HG03060 (cell line): Measurements from ENCODE around the gene CLIP2.
"Not testable (repeated sequence)": the region's sequence is repeated elsewhere in the genome, so short reads cannot be mapped to it uniquely, and the experiment has no call there.

Source experiments
- ATAC-seq: cut with Tn5 transposase; IDR thresholded peaks from one replicate; pipeline ENCODE4 v1.9.1; 2021; ENCODE audit warnings: low read depth, moderate number of reproducible peaks; ENCODE audit not compliant: unreplicated experiment

Gene CLIP2

DNA sequence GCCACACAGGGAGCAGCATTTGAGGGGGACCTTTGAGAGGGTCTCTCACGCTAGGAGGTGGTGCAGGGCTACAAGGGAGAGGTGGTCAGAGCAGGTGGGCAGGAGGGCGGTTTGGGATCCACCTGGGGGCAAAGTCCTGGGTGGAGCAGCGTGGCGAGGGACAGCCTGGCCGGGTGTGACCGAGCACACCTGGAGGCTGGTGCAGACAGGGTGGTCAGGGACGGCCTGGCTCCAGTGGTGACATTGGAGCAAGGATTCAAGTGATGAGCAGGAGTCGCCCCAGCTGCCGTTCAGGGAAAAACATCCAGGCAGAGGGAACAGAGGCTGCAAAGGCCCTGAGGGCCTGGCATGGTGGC lies 36.0 kb downstream of the CLIP2 start:
- no peak for ATAC-seq

DNA sequence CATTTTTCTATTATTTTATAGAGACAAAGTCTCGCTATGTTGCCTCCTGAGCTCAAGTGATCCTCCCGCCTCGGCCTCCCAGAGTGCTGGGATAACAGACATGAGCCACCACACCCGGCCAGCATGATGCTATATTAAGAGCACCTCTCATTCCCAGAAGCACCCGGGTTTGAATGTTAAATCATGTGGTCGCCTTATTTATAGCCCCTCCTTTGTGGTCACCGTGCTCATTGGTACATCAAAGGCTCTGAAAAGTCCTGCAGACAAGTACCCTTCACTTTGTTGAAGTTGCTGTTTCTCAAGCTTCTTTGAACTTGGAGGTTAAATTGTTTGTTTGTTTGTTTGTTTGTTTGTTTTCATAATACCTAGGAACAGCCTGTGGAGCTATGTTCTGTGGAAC lies 40.0 kb downstream of the CLIP2 start:
- ATAC-seq = no peak

GRCh38 chr7:74332373-74333176 lies 43.4 kb downstream of the CLIP2 start:
- no peak for ATAC-seq

GRCh38 chr7:74334030-74334429 lies 44.8 kb downstream of the CLIP2 start:
- ATAC-seq = no peak

DNA sequence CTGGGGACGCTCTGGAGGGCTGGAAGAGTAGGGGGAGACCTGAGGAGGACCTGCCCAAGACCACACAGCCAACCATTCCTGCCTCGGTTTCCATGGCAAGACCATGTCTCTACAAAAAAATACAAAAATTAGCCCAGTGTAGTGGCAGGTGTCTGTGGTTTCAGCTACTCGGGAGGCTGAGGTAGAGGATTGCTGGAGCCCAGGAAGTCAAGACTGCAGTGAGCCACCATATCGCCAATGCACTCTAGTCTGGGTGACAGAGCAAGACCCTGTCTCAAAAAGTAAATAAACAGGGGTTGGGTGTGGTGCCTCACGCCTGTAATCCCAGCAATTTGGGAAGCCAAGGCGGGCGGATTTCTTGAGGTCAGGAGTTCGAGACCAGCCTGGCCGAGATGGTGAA lies 48.7 kb downstream of the CLIP2 start:
- ATAC-seq = no peak

- no peak for ATAC-seq
Measured at GRCh38 chr7:74338366-74339108, 49.3 kb downstream of the CLIP2 start.

GRCh38 chr7:74339648-74340047 lies 50.4 kb downstream of the CLIP2 start:
- not testable (repeated sequence) for ATAC-seq

- ATAC-seq = no peak
Measured at GRCh38 chr7:74343281-74344131, 54.3 kb downstream of the CLIP2 start.

GRCh38 chr7:74344132-74344496 lies 54.9 kb downstream of the CLIP2 start:
- no peak for ATAC-seq

DNA sequence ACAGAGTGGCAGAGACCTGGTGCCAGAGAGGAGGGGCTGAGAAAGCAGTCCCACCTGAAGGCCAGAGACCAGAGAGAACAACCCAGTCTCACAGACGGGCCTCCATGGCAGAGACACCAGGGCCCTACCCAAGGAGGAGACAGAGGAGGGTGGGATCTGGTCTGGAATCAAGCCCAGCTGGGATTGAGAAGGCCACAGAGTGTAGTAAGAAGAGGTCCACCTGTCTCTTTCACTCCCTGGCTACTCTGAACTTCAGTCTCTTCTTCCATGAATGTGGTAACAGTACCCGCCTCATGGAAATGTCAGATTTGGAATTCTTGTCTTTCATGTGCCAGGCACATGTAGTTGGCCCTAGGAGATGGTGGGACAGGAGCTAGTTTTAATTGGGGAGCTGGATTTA lies 55.6 kb downstream of the CLIP2 start:
- no peak for ATAC-seq

DNA sequence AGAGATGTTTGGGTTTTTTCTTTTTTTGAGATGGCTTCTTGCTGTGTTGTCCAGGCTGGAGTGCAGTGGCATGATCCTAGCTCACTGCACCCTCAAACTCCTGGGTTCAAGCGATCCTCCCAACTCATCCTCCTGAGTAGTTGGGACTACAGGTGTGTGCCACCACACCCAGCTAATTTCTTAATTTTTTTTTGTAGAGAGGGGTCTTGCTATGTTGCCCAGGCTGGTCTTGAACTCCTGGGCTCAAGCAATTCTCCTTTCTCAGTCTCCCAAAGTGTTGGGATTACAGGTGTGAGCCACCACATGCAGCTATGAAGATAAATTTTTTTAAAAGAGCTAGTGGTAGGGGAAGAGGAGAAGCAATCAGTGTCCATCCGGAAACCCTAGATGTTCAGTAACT lies 56.8 kb downstream of the CLIP2 start:
- ATAC-seq = no peak

DNA sequence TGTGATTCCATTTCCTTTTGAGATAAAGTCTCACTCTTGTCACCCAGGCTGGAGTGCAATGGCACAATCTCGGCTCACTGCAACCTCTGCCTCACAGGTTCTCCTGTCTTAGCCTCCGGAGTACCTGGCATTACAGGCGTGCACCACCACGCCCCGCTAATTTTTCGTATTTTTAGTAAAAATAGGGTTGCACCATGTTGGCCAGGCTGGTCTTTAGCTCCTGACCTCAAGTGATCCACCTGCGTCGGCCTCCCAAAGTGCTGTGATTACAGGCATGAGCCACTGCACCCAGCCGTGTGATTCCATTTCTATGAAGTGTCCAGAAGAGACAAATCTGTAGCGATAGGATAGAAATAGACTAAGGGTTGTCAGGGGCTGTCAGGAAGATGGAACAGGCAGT lies 60.4 kb downstream of the CLIP2 start:
- no peak for ATAC-seq

DNA sequence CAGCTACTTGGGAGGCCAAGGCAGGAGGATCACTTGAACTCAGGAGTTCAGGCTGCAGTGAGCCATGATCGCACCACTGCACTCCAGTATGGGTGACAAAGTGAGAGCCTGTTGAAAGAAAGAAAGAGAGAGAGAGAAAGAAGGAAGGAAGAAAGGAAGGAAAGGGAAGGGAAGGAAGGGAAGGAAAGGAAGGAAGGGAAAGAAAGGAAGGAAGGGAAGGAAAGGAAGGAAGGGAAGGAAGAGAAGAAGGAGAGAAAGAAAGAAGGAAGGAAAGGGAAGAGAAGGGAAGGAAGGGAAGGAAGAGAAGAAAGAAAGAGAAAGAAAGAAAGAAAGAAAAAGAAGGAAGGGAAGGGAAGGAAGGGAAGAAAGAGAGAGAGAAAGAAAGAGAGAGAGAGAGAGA lies 61.5 kb downstream of the CLIP2 start:
- ATAC-seq = no peak

GRCh38 chr7:74351836-74352235 lies 62.6 kb downstream of the CLIP2 start:
- ATAC-seq = no peak

GRCh38 chr7:74352551-74353138 lies 63.4 kb downstream of the CLIP2 start:
- not testable (repeated sequence) for ATAC-seq

- no peak for ATAC-seq
Measured at GRCh38 chr7:74354009-74354408, 64.8 kb downstream of the CLIP2 start.

- no peak for ATAC-seq
Measured at GRCh38 chr7:74355091-74355490, 65.9 kb downstream of the CLIP2 start.

DNA sequence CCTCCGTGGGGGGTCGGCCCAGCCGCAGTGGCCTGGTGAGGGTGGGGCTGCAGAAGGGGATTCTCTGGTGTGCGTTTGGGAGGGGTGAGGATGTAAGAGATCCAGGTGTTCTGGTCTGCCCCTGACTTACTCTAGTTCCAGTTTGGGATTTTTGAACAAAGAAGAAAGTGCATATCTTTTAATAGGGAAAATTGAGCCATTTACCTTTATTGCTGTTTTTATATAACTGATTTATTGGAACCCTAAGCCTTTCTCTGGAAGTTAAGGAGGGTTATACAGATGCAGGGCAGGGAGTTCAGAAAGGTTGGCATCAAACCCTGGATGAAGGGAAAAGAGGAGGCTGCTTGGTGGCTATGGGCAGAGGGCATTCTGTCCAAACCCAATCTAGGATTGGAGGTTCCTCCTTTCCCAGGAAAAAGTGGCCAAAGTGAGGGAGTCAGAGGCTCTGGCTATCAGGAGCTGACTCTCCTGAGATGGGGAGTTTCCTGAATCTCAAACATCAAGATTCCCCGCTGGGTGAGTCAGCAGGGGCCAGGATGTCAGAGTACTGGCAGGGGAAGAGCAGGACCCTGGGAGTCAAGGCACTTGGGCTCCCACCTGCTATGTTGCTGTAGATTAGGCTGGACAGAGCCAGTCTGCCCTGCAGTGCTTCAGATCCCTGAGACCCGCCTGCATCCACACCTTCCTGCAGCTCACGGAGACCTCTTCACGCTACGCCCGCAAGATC lies 67.5 kb downstream of the CLIP2 start:
- no peak for ATAC-seq

DNA sequence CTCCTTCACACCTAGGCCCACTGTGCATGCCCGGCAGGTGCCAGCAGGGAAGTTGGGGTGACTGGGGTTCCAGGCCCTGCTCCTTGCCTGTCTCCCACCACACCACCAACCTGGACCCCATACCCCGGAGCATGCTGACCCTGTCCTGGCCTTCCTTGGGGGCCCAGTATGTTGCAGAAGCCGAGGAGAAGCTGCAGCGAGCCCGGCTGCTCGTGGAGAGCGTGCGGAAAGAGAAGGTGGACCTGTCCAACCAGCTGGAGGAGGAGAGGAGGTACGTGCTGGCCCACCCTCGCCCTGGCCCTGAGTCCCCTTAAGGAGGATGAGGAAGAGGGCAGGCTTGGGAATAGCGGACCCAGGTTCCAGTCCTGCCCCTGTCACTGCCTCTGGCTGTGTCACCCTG lies 70.8 kb downstream of the CLIP2 start:
- ATAC-seq = no peak

DNA sequence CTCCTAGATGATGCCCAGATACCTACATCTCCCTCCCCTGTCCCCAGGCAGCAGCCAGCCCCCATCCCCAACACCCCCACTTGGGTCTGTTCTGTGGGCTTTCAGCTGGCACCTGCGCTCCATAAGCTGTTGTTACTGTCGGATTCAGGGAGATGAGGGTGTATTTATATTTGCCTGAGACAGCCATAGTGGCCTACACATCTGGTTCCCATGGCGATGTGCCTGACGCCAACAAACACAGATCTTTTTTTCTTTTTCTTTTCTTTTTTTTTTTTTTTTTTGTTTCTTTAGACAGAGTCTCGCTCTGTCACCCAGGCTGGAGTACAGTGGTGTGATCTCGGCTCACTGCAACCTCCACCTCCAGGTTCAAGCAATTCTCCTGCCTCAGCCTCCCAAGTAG lies 73.1 kb downstream of the CLIP2 start:
- ATAC-seq = no peak
